NOMO-1 treated with DMSO at 0.1 percent for 48 hours (cell line): ENCODE measurements around the gene ITGB1.
A peak's percentile ranks its signal among the peaks of the same experiment; 100 is the strongest.
"Not testable (repeated sequence)": the region's sequence is repeated elsewhere in the genome, so short reads cannot be mapped to it uniquely, and the experiment has no call there.

Experiments used
- DNase-seq: peaks from one replicate; lab custom pipeline; 2025; ENCODE audit not compliant: unreplicated experiment; lab: John Stamatoyannopoulos, UW

ITGB1 gene

DNA sequence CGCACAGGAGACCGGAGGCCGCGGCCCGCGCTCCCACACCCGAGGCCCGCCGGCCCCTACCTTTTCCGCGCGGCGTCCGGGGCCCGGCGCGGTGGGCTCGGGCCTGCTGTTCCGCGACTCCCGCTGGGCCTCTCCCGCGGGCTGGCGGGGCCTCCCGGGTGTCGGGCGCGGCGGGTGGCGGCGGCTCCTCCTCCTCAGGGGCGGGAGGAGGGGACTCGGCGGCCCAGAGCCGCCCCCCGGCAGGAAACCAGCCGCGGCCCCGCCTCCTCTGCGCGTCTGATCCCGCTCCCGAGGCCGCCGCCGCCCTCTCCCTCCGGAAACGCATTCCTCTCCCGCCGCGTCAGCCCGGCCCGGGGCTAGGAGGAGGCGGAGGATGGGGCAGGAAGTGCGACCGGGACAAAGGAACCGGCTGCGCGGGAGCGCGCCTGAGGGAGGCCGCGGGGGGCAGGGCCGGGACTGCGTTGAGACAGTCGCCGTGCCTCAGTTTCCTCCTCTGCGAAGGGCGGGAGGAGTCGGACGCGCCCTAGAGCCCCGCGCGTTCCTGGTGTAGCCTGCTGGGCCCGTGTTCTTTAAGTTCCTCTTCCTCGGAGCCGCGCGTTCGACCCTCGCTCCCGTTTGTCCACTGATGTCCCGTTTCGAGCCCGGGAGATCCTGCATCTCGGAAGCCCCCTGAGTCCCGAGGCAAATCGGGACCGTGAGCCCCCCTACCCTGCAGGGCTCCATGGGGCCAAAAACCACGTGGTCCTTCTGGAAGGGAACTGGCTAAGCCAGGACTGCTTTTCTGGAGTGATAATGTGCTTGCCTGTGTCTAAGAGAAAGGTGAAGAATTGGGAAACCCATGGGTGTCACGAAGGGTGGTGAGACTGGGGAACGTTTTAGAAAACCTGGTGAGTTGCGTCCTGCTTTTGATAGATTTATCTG is at the start of gene ITGB1:
ITGB1 (minus strand) TSS at position 146 of the 921 bp plus-strand sequence. CDS start 22,672 bp downstream, outside the sequence.
- DNase-seq, result peak; percentile 73

- DNase-seq, result no peak
These were observed 48.4 kb upstream of the ITGB1 start for GRCh38 chr10:33006342-33006887.

GRCh38 chr10:33005322-33006301 is 47.6 kb upstream of the ITGB1 start:
- peak; percentile 91 for DNase-seq

DNA sequence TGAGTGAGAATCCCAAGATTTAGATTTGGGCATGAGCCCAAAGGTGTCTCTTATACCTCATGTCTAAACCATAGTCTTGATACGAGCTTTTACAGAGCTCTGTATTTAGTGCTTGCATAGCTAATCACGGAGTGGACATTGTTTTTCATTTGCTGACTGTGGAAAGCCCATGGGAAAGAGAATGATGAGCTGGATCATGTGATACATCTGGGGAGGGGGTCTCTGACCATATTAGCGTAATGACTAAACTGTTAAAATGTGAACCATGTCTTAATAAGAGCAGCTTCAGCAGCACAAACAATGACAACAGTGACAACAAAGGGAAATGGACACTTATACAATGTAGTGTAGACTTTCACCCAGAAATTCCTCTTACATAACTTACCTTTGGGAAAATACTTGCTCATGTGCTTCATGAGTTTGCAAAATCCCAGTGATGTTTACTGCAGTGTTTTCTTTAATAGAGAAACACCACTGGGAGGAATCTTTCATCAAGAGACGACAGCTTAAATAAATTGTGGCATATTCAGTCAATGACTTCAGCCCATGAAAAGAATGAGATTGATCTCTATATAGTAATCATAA is 44.0 kb upstream of the ITGB1 start:
- DNase-seq, result no peak

DNA sequence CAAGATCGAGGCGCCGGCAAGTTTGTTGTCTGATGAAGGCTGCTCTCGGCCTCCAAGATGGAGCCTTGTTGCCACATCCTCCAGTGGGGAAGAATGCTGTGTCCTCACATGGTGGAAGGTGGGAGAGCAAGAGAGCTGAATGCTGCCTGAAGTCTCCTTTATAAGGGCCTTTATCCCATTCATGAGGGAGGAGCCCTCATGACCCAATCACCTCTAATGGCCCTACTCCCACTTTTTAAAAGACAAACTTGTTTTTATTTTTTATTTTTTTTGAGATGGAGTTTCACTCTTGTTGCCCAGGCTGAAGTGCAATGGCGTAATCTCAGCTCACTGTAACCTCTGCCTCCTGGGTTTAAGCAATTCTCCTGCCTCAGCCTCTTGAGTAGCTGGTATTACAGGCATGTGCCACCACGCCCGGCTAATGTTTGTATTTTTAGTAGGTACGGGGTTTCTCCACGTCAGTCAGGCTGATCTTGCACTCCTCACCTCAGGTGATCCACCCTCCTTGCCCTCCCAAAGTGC is 40.1 kb upstream of the ITGB1 start:
- not testable (repeated sequence) for DNase-seq

GRCh38 chr10:32995751-32996150 is 37.7 kb upstream of the ITGB1 start:
- no peak for DNase-seq

- no peak for DNase-seq
These were observed 37.1 kb upstream of the ITGB1 start for GRCh38 chr10:32995066-32995622.

DNA sequence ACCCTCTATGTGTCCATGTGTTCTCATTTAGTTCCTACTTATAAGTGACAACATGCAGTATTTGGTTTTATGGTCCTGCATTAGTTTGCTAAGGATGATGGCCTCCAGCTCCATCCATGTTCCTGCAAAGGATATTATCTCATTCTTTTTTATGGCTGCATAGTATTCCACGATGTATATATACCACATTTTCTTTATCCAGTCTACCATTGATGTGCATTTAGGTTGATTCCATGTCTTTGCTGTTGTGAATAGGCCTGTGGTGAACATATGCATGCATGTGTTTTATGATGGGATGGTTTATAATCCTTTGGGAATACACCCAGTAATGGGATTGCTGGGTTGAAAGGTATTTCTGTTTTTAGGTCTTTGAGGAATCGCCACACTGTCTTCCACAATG is 36.6 kb upstream of the ITGB1 start:
- DNase-seq, result not testable (repeated sequence)

- not testable (repeated sequence) for DNase-seq
These were observed 34.3 kb upstream of the ITGB1 start for GRCh38 chr10:32992310-32992709.

- no peak for DNase-seq
These were observed 32.8 kb upstream of the ITGB1 start for GRCh38 chr10:32990811-32991210.

GRCh38 chr10:32988604-32989003 is 30.6 kb upstream of the ITGB1 start:
- no peak for DNase-seq

DNA sequence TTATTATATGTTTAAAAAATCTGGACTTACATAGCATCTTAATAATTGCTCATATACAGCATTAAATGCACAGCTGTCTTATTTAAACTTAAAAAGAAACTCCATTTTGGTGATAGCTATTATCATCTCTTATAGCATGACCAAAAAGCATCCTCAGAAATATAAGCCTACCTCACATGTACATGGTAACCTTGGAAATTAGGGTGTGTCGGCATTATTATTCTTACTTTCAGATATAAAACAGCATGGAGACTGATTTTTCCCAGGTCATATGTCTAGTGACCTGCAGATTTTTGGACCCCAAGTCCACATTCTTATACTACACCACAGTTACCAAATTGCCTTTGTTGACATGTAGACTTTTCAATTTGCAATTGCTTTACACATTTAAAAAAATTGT is 29.1 kb upstream of the ITGB1 start:
- no peak for DNase-seq

DNA sequence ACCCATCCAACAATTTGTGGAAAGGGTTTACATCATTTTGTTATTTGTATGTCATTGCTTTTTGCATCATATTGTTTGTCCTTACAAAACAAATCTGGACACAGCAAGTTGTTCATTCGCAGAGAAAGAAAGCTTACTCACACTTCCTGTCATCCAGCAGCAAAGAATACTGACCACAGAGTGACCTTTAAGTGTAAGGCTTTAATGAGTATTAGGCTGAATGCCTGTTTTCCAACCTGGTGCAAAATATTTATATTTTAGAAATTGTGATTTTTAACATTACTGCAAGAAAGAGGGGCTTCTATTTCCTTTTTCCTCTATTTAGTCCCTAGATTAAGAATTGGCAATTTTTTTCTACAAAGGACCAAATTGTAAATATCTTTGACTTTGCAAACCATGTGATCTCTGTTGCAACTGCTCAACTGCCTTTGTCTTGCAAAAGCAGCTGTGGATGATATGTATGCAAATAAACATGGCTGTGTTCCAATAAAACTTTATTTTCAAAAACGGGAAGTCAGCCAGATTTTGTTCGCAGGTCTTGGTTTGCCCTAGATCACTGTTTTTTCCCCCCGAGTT is 27.8 kb upstream of the ITGB1 start:
- DNase-seq, result peak; percentile 38

DNA sequence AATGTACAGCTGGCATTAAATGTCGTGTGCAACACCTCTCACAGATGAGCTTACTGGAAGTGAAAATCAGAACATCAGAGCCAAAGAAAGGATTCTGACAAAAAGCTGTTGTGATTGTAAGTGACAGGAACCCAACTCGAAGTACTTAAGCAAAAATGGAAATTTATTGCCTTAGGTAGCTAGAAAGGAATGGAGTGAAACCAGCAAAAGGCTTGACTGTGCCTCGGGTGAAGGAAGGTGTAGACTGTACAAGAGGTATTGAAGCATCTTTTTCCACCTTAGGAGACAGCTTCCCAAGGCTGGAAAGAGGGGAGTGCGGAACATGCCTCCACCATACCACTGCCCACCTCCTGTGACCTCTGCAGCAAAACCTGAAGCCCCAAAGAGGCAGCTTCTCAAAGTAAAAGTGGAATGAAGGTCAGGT is 27.3 kb upstream of the ITGB1 start:
- no peak for DNase-seq

DNA sequence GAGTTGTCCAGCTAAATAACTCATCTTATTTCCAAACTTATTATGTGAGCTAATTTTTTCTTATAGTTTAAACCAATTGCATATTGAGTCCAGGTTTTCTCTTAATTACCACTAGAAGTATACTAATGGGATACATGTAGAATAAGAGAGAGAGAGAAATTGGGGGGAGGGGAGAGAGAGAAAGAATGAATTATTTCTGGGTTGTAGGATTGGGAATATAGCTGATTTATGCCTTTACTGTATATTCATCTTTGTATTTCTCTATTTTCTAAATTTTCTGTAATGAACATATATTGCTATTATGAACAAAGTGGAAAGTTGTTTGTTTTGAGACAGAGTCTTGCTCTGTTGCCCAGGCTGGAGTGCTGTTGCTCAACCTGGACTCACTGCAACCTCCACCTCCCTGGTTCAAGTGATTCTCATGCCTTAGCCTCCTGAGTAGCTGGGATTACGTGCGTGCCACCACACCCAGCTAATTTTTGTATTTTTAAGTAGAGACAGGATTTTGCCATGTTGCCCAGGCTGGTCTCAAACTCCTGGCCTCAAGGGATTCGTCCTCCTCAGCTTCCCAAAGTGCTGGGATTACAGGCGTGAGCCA is 26.1 kb upstream of the ITGB1 start:
- no peak for DNase-seq

DNA sequence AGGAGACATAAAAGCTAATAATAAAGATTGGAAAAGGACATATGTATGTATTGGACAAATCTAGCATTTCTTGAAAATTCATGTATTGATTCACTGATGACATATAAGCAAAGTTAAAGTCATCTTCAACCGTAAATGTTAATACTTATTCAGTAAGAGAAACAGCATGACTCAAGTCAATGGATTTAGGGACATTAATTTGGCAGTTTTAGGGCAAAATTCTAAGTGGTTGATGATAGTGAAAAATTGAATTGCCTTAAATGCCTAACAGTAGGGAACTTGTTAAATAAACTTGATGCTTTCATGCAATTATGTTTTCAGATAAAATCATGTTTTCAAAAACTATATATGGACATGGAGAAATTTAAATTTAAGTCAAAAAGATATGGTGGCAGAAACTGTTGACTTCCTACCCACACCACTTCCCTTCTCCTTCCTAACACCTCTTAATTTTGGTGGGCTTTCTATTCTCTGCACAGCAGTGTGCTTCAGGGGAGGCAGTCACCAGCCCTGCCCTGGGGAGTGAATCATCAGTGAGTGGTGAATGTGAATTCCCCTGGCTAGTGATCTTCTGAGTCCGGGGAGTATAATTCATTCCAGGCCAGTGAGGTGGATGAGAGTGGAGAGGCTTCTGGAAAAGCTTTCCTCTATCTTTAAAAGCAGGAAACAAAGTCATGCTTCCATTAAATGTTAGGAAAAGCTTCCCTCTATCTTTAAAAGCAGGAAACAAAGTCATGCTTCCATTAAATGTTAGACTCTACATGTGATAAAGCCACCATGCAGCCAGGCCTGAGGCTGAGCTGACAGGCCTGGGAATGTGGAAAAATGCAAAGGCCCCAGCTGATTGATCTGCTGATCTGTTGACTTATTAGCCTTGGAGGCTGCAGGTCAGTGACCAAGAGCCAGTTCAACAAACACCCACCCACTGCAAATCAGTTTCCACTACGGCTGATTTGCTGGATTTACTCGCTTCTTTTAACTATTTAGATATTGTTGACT is 25.2 kb upstream of the ITGB1 start:
- no peak for DNase-seq

DNA sequence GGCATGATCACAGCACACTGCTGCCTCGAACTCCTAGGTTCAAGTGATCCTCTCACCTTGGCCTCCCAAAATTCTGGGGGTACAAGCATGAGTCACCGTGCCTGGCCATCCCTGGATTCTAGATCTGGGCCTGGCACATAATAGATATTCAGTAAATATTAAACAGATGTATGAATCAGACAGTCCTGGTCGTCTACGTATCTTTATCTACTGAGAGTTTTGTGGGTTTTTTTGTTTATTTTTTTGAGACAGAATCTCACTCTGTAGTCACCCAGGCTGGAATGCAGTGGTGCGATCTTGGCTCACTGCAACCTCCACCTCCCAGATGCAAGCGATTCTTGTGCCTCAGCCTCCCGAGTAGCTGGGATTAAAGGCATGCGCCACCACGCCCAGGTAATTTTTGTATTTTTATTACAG is 24.3 kb upstream of the ITGB1 start:
- DNase-seq, result no peak

- no peak for DNase-seq
These were observed 23.7 kb upstream of the ITGB1 start for GRCh38 chr10:32981760-32982159.
